OCI-LY1 (cell line): ENCODE results near the gene MFAP4.

Experiments used
- CTCF ChIP-seq: fragments of 200-600 bp; sonication (generic), shearing (Covaris generic); IDR thresholded peaks from 2 replicates; pipeline ENCODE4 v1.5.1; 2017; ENCODE audit warnings: mild to moderate bottlenecking, antibody characterized with exemption, low read length, moderate library complexity, mixed read lengths
- EZH2 ChIP-seq: fragments of 200-600 bp; sonication (generic), shearing (Covaris generic); IDR thresholded peaks from 2 replicates; pipeline ENCODE4 v1.8.0; 2017; ENCODE audit warnings: borderline replicate concordance, mixed run types, mild to moderate bottlenecking, antibody characterized with exemption, low read length, moderate library complexity, mixed read lengths

GRCh38 chr17:19372866-19373504 is 14.0 kb downstream of the MFAP4 start:
- TF ChIP-seq CTCF (no peak), EZH2 (no peak)
